Islet precursor cell (in vitro differentiated cells): ENCODE data around the gene FNIP1.
"Not testable (repeated sequence)": the region's sequence is repeated elsewhere in the genome, so short reads cannot be mapped to it uniquely, and the experiment has no call there.

Source experiments
- DNase-seq: peaks from one replicate; pipeline ENCODE4 v3.0.0-alpha.2; 2018

FNIP1 gene

DNA sequence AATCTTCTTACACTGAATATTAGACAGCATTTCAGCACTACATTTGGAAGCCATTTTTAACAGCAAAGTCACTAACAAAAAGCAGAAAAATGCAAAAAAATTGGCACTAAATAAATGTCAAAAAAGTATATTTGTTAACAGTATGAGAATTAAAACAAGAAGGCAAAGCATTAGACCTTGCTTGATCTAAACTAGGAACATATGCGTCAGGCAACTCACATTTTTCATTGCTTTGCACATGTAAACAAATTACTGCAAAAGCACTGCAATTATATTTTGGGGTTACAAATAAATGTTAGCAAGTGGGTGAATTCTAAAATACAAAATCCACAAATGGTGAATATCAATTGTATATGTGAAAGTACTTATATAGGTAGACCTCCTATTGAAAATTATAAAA is 112.8 kb downstream of the FNIP1 start:
- DNase-seq, result no peak

GRCh38 chr5:131682826-131683225 is 114.0 kb downstream of the FNIP1 start:
- no peak for DNase-seq

DNA sequence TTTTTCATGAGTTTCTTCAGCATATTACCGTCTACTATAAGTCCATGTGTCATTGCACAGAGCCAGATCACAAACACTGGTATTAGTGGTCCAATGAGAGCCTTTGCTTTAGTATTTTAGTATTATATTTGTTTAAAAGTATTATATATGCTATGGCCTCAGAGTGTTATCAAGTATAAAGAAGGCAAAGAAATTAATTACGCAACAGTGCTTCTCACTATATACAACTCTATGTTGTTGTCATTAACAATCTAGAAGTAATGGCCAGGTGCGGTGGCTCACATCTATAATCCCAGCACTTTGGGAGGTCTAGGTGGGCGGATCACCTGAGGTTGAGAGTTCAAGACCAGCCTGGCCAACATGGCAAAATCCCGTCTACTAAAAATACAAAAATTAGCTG is 114.6 kb downstream of the FNIP1 start:
- no peak for DNase-seq

- no peak for DNase-seq
Measured at GRCh38 chr5:131679911-131680310, 116.9 kb downstream of the FNIP1 start.

DNA sequence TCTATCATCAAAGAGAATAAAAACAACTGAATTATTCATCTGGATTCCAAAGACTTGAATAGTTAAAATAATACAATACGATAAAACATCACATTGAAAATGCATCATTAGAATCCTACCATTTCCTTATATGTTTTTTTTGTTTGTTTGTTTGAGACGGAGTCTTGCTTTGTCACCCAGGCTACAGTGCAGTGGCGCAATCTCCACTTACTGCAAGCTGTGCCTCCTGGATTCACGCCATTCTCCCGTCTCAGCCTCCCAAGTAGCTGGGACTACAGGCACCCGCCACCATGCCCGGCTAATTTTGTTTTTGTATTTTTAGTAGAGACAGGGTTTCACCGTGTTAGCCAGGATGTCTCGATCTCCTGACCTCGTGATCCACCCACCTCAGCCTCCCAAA is 118.5 kb downstream of the FNIP1 start:
- not testable (repeated sequence) for DNase-seq

DNA sequence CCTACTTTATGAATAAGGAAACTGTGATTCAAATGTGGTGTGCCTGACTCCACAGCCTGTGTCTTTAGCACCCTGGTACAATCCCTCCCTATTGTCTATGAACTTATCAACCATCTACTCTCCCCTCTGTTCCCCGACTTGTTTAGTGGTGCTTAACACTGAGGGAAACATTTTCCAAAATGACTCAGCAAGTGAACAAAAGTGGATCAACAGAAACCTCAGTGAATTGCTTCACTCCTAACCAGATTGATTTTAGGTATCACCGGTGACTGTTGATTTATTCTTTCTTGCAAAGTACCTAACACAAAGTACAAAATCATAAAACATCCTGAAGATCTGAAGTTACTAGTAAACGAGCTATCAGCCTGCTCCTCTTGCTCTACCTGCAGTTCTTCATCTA is 119.7 kb downstream of the FNIP1 start:
- DNase-seq, result no peak

- no peak for DNase-seq
Measured at GRCh38 chr5:131672776-131673175, 124.0 kb downstream of the FNIP1 start.

DNA sequence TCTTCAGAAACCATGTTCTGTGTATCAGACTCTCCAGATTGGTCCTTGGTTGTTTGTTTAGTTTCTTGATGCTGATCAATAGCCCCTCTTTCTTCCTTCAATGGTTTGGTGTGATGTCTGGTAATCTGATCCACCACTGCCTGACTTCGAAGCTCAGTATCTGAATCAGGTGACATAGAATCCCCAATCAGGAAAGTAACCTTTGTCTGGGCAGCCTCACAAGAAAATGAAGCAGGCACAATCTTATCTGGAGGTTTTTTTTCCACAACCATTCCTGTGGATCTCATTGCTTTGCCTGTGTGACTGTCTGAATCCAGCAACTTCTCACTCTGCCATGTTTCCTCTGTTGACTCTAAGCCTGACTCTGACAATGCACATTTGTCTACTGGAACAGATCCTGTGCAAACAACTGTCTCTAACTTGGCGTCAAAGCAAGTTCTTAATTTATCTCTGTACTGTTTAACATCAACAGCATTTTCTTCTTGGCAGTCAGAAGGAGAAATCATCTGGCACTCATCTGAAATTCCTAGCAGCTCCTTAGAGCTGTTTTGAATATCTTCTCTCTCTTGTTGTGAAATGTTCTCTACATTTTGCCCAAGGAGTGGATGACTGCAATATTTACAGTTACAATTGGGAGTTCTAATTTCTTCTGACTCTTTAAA is 124.7 kb downstream of the FNIP1 start:
- no peak for DNase-seq

GRCh38 chr5:131671409-131671808 is 125.4 kb downstream of the FNIP1 start:
- no peak for DNase-seq

DNA sequence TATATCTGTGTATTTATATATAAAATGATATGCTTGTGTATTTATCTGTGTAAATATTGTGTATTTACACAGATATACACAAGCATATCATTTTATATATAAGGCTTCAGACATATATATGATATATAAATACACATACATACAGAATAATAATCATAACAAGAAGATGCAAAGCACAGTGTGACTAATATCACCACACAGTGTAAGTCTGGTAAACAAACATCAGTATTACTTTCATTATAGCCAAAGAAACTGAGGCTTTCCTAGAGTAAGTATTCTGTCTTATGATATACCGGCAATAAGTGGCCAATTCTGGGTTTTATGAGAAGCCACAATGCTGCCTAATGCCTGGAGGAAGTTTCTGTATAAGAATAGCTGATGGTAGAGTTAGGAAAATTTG is 131.9 kb downstream of the FNIP1 start:
- DNase-seq, result no peak

DNA sequence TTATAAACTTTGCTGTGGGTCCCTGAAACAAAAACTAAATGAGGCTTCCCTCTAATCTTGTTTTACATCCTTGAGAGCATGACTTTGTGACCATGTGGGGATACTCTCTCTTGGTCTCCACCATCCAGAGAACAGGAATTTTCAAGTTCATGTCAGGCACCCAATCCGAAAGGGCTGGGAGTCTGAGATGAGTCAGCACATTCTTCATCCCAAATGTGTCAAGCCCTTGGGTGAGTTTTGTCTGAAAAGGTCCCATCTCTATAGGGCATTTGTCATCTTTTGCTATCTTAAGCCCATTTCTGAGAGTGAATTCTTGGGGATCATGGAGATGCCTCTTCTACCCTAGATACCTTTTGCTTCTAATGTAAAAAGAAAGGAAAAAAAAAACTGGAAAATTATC is 134.9 kb downstream of the FNIP1 start:
- DNase-seq, result no peak

- no peak for DNase-seq
Measured at GRCh38 chr5:131659841-131660240, 137.0 kb downstream of the FNIP1 start.

DNA sequence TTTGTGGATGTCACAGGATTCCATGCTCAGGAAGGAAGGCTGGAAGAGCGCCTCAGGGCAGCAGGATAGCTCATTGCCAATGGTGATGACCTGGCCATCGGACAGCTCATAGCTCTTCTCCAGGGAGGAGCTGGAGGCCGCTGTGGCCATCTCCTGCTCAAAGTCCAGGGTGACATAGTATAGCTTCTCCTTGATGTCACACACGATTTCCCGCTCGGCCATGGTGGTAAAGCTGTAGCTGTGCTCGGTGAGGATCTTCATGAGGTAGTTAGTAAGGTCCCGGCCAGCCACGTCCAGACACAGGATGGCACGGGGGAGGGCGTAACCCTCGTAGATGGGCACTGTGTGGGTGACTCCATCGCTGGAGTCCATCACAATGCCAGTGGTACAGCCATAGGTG is 137.5 kb downstream of the FNIP1 start:
- DNase-seq, result no peak

DNA sequence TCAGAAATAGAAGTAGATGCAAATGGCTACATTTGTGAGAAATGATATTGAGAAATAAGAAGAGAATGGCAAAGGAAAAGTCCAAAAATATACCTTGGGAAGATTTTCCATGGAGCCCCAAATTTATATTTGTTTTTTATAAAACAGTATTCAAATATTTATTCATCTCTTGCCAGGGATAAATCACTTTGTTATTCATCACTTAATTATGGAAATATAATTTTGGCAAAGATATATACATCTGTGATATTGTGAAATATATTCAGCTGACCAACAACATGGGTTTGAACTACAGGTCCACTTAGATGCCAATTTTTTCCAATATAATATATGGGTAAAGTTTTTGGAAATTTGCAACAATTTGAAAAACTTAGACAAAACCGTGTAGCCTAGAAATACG is 142.0 kb downstream of the FNIP1 start:
- DNase-seq, result no peak

- DNase-seq, result no peak
Measured at GRCh38 chr5:131654309-131654708, 142.5 kb downstream of the FNIP1 start.

DNA sequence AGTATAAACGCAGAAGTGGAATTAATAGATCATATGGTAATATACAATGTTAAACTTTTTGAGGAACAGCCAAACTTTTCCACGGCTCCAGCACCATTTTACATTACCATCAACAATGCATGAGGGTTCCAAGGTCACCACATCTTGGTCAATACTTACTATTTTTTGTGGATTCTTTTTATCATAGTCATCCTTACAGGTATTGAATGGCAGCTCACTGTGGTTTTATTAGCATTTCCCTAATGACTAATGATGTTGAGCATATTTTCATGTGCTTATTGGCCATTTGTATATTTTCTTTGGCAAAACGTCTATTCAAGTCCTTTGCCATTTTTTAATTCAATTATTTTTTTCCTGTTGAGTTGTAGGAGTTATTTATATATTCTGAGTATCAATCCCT is 147.7 kb downstream of the FNIP1 start:
- no peak for DNase-seq

GRCh38 chr5:131647048-131647769 is 149.6 kb downstream of the FNIP1 start:
- DNase-seq, result no peak

DNA sequence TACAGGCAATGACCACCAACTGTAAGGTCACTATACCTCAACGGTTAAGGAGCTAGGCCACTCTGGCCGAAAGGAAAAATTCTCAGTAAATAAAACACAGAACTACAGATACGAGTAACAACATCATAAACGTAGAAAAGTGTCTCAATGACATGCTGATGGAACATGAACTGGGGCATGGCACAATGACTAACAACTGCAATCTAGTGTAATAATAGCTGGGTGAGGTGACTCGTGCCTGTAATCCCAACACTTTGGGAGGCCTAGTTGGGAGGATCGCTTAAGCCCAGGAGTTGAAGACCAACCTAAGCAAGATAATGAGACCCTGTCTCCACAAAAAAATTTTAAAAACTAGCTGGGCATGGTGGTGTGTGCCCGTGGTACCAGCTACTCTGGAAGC is 152.0 kb downstream of the FNIP1 start:
- DNase-seq, result no peak

GRCh38 chr5:131644370-131644769 is 152.4 kb downstream of the FNIP1 start:
- DNase-seq, result no peak

DNA sequence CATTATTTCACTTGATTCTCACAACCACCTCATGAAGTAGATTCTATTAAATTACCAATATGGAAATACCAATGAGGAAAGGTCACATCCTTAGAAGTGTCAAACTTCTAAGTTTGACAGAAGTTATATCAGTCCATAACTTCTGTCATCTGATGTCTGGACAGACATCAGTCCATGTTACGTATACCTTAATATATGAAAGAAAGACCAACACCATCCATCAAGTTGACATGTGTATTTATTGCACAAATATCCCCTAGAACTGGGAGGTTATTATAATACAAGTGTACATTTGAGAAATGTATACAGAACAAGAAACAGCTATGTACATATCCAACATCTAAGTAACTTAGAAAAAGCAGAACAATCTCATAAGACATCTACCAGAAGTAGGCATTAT is 155.3 kb downstream of the FNIP1 start:
- no peak for DNase-seq

DNA sequence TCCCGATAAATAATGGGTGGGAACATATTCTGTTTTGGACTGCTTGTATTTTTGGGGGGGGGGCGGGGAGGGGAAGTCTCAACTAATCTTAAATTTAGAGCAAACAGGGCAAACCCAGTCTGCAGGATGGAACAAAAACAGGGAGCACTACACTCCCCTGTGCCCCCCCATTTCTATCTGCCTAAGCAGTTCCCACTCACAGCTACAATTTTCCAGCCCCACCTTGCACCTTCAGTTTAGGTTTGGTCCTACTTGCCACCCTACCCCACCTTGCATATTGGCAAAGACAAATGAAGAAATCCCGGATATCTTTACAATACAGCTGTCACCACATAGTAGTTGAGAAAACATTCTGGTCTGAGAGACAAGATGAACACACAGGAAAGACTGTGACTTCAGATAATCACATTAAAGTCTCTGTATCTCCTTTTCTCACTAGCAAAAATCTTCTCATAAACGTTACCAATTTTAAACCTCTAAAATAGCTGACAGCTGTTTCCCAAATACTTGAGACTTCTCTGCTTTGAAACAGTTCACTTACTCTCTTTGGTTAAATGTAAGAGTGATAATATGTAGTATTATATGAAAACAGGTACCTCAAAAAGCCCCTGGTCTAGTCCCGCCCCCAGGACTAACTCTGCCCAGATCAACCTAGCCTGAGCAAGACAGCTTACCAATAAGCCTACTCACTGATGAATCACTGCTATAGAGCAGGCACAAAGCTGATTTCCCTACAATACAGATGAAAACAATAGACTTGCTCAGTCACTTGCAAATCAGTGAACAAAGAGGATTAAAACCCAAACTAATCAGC is 156.6 kb downstream of the FNIP1 start:
- DNase-seq, result no peak

DNA sequence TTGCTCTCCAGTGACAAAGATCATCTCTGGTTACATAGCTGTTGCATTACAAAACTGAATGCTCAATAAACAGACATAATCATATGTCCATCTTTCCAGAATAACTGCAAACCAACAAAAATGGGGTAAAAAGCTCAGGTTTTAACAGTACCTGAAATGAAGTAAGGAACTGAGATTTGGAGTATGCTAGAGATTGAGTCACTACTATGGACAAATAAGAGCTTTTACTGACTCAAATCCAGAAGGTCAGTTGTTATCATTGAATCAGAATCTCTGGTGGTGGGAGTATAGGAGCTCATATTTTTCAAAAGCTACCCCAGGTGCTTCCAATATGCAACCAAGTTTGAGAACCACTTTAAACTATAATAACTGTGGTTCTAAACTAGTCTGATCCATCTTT is 157.7 kb downstream of the FNIP1 start:
- DNase-seq, result no peak

GRCh38 chr5:131637694-131638093 is 159.1 kb downstream of the FNIP1 start:
- DNase-seq, result no peak
